ENCODE data around the gene MYO9A.

Gene MYO9A

DNA sequence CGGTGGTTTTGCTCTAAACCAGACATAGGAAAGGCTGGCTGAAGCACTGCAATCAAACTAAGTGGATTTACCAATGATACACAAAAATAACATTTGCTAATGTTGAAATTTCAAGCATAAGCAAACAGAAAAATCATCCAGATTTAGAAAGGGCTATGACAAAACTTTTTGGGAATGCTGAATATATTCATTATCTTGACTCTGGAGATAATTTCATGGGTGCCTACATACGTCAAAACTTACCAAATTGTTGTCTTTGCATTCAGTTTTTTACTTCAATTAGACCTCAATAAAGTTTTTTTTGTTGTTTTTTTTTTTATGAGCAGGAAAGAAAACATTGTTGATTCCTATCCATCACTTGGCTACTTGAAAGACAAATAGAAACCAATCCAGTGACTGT is 166.8 kb downstream of the MYO9A start:
- no peak for DNase-seq (ENCODE audit: low spot score)

DNA sequence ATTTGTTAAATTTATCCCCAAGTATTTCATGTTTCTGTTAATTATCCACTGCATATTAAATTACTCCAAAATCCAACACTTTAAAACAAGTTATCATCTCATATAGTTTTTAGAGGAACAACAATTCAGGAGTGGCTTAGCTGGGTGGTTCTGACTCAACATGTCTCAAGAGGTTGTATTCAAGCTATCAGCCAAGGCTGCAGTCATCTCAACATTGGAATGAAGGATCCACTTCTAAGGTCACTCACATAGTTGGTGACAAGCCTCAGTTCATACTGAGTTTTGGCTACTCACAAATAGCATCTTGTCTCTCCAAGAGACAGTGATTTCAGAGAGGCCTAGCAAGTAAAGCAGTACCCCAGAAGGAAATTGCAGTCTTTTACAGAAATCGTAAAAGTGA is 172.9 kb downstream of the MYO9A start:
- DNase-seq (ENCODE audit: low spot score), result no peak

DNA sequence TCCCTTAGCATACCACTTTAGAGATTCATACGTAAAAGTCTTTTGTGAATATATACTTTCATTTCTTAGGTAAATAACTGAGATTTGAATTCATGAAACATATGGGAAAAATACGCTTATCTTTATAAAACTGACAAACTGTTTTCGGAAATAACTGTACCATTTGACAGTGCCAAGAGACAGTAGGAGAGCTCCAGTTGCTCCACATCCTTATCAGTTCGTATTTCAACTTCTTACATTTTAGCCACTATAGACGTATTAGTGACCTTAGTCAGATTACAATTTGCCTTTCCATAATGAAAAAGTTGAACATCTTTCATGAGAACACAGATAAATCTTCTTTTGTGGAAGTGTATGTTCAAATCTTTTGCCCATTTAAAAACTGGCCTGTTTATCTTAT is 174.1 kb downstream of the MYO9A start:
- DNase-seq (ENCODE audit: low spot score), result no peak

DNA sequence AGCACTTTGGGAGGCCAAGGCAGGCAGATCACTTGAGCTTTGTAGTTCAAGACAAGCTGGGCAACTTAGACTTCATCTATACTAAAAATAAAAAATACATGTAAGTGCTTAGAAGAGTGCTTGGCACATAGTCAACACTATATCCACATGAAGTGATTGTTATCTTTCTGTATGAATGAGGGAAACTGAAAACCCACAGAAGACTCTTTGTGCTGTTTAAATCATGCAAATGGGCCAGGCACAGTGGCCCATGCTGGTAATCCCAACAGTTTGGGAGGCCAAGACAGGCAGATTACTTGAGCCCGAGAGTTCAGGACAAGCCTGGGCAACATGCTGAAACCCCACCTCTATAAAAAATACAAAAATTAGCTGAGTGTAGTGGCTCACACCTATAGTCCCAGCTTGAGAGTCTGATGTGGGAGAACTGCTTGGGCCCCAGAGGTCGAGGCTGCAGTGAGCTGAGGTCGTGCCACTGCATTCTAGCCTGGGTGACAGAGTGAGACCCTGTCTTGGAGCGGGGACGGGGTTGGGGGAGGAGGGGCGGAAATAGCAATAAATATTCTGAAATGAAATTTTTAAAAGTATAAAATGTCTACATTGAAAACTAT is 177.9 kb downstream of the MYO9A start:
- no peak for DNase-seq (ENCODE audit: low spot score)

- DNase-seq (ENCODE audit: low spot score), result no peak
Measured at GRCh38 chr15:71937650-71938311, 180.2 kb downstream of the MYO9A start.

- DNase-seq (ENCODE audit: low spot score), result no peak
Measured at GRCh38 chr15:71934446-71934845, 183.5 kb downstream of the MYO9A start.

- DNase-seq (ENCODE audit: low spot score), result no peak
Measured at GRCh38 chr15:71932689-71933088, 185.3 kb downstream of the MYO9A start.

DNA sequence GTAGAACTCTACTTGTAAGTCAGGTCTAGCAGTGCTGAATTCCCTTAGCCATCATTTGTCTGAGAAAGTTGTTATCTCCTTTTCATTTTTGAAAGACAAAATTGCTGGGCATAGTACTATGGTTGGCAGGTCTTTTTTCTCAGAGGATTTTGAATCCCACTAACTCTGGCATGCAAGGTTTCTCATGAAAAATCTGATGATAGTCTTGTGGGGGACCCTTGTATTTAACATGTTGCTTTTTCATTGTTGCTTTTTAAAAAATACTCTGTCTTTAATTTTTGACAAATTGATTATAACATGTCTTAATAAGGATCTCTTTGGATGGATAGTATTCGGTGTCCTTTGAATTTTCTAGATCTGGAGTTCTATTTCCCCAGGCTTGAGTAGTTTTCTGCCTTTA is 186.7 kb downstream of the MYO9A start:
- no peak for DNase-seq (ENCODE audit: low spot score)

- no peak for DNase-seq (ENCODE audit: low spot score)
Measured at GRCh38 chr15:71925145-71925544, 192.8 kb downstream of the MYO9A start.

DNA sequence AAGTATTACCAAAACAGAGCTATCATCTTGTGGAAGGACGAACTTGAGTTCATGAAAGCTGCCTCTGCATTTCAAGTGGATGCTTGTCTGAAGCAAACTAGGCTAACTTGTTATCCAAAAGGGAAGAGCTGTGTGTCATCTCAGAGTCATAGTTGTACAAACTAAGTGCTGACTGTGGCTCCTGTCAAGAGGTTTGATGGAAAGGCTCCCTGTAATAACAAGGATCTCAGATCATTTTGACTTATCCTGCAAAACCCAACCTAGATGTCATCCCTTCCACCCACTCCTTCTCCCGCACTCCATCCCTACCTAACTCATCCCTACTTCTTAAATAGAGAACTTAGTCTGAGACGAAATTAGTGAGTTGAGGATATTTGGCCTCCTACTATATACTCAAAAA is 196.8 kb downstream of the MYO9A start:
- no peak for DNase-seq (ENCODE audit: low spot score)

GRCh38 chr15:71920573-71920972 is 197.4 kb downstream of the MYO9A start:
- no peak for DNase-seq (ENCODE audit: low spot score)

GRCh38 chr15:71916834-71917233 is 201.1 kb downstream of the MYO9A start:
- DNase-seq (ENCODE audit: low spot score), result no peak

GRCh38 chr15:71914092-71914491 is 203.9 kb downstream of the MYO9A start:
- DNase-seq (ENCODE audit: low spot score), result no peak

DNA sequence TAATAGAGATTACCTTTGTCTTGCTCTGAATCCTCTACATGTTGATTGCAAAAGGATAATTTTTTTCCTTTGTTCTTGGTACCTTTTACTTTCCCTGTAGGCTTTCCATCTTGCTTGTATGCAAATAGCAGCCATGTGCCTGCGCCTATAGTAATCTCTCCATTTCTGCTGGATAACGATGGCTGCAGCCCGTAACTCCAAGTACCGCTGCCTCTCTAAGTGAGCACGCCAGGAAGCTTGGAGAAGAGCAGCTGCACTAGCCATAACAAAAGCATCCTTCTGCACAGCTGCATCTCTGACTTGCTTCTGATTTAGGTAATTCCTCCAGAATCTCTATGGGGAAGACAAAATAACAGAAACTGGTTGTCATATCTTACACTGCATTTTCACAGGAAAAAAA is 218.3 kb downstream of the MYO9A start:
- DNase-seq (ENCODE audit: low spot score), result no peak

- DNase-seq (ENCODE audit: low spot score), result no peak
Measured at GRCh38 chr15:71893691-71894090, 224.3 kb downstream of the MYO9A start.

DNA sequence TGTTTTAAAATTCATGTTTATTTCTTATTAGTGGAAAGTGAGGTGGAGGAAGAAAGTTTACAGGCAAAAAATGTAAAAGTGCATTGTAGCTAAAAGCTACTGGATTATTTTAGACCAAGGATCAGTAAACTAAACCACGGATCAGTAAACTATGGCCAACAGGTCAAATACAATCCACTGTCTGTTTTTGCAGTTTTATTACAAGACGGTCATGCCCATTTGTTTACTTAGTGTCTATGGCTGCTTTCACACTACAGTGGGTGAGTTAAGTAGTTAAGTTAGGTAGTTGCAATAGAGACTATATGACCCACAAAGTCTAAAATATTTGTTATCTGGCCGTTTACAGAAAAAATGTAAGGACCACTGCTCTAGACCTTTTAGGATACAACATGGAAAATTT is 225.6 kb downstream of the MYO9A start:
- no peak for DNase-seq (ENCODE audit: low spot score)

DNA sequence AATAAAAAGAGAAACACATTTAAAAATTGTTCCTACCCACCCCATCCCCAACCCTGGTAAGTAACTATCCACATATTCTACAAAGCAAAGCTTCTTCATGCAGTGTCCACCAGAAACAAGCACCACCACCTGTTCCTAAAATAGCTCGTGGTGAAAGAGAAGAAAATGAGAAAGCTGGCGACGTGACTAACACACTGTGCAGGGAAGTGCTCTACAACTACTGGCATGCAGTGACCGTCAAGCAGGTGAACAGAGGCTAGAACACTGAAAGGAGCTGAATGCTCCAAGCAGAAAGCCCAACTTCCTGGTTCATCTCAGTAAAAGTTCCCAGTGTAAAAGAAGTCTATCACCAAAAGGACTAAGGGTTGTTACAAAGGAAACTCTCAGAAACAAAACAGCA is 226.9 kb downstream of the MYO9A start:
- DNase-seq (ENCODE audit: low spot score), result no peak

GRCh38 chr15:71889947-71890346 is 228.0 kb downstream of the MYO9A start:
- DNase-seq (ENCODE audit: low spot score), result no peak

GRCh38 chr15:71889385-71889784 is 228.6 kb downstream of the MYO9A start:
- no peak for DNase-seq (ENCODE audit: low spot score)

DNA sequence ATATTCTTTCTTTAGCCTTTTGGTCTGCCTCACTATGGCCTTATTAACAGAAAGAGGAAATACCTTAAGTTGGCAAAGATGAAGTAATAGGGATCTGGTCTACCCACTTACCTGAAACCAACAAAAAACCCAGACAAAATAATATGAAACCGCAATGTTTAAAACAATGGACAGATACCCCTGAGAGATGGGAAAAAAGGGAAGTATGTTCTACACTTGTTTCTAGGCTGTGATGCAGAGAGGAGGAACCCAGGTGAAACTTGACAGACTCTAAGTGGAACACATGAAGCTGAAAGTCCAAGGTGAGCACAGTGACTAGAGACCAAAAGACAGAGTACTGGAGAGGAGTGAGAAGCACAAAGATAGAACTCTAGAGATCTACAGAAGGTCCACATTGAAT is 229.2 kb downstream of the MYO9A start:
- no peak for DNase-seq (ENCODE audit: low spot score)

DNA sequence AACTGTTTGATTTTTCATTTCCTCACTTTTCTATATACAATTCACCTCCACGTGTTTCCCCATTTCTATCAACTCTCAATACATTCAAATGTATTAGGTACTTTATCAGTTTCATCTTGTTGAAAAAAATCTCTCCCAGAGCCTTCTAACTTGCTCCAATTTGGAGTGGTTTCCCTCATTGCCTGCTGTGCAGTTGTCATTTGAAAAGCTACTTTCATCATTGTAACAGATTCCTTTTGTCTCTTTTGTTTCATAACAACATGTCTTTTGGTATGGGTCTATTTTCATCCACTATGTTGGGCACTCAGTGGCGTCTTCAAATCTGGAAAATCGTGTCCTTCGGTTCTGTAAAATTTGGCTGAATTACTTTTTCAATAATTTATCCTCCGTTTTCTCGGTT is 232.6 kb downstream of the MYO9A start:
- DNase-seq (ENCODE audit: low spot score), result no peak

DNA sequence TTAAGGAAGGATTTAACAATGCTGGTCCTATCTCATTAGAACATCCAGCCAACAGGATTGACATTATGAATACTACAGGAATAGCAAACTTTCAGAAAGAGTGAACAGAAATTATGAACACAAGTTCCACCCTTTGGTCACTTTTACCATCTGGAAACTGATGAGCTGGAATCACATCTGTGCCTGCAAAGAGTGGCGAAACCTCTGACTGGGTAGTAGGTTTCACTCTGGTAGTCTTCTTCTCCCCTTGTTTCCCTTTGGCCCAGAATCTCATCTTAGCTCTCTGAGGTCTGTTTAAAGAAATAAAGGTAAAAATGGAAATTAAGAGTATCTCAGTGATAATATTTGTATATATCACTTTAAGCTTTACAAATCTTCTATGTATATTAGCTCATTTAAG is 234.5 kb downstream of the MYO9A start:
- DNase-seq (ENCODE audit: low spot score), result no peak

DNA sequence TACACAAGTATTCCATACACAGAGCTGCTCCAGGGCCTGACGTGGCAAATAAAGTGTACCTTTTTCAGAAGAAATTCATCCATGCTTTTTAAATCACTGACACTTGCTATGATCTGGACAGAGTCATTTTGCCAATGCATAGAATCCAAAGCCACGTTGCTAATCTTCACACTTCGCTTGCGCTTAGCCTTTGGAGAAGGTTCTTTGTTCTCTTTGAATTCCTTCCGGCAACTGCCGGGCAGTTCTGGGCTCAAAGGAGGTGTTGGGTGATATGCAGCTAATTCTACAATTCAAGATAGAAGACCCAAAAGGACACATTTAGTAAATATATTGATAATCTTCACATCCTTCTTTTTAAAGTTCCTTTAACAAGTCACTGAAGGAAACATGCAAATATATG is 237.7 kb downstream of the MYO9A start:
- no peak for DNase-seq (ENCODE audit: low spot score)

GRCh38 chr15:71874245-71874644 is 243.7 kb downstream of the MYO9A start:
- DNase-seq (ENCODE audit: low spot score), result no peak

Measured in SK-N-DZ (cell line).